Liver (tissue), 9 donors: ENCODE measurements around the gene RASGRF2. TPM values are rescaled to one million over a fixed set of nuclear protein-coding genes. Genes with fewer than 3 reads are reported as not detected.

Source experiments
- DNase-seq: peaks from one replicate; pipeline ENCODE4 v3.0.0-alpha.2; 2017; ENCODE audit warnings: low spot score
- H3K27ac ChIP-seq, 2 donors: one replicate each; pipeline ENCODE4 v1.7.0; 2013; ENCODE audit warnings: inconsistent platforms in 2 of 2, low read length in 2 of 2, control low read depth in 1 of 2, low read depth in 1 of 2, mild to moderate bottlenecking in 1 of 2
- H3K27me3 ChIP-seq, 4 donors: one replicate each; pipeline versions ENCODE4 v1.6.1 to v1.7.0; 2013; ENCODE audit warnings: low read length in 3 of 4, inconsistent platforms in 1 of 4, mild to moderate bottlenecking in 1 of 4, moderate library complexity in 1 of 4; ENCODE audit not compliant: control insufficient read depth in 4 of 4, insufficient read depth in 4 of 4
- H3K36me3 ChIP-seq, 4 donors: one replicate each; pipeline versions ENCODE4 v1.6.1 to v1.7.0; 2013; ENCODE audit warnings: low read length in 3 of 4, mild to moderate bottlenecking in 3 of 4, low read depth in 1 of 4, moderate library complexity in 1 of 4; ENCODE audit not compliant: control insufficient read depth in 4 of 4, insufficient read depth in 3 of 4
- H3K4me1 ChIP-seq, 4 donors: one replicate each; pipeline versions ENCODE4 v1.6.1 to v1.7.0; 2013; ENCODE audit warnings: low read length in 3 of 4, mild to moderate bottlenecking in 3 of 4, moderate library complexity in 1 of 4; ENCODE audit not compliant: control insufficient read depth in 4 of 4, insufficient read depth in 4 of 4
- H3K4me3 ChIP-seq, 3 donors: one replicate each; pipeline versions ENCODE4 v1.6.1 to v1.7.0; 2013; ENCODE audit warnings: low read length in 3 of 3, control low read depth in 1 of 3, low read depth in 1 of 3, mild to moderate bottlenecking in 1 of 3
- H3K9ac ChIP-seq, 2 donors: one replicate each; pipeline ENCODE4 v1.7.0; 2013; ENCODE audit warnings: low read length in 2 of 2, mild to moderate bottlenecking in 2 of 2, moderate library complexity in 2 of 2, control low read depth in 1 of 2, low read depth in 1 of 2
- H3K9me3 ChIP-seq, 4 donors: one replicate each; pipeline versions ENCODE4 v1.6.1 to v1.7.0; 2013; ENCODE audit warnings: low read length in 3 of 4; ENCODE audit not compliant: control insufficient read depth in 4 of 4
- FOXA1 ChIP-seq: IDR thresholded peaks from 2 replicates; pipeline ENCODE4 v1.6.1; 2016; ENCODE audit warnings: antibody characterized with exemption
- HNF4G ChIP-seq: IDR thresholded peaks from 2 replicates; pipeline ENCODE4 v1.6.1; 2016; ENCODE audit warnings: antibody characterized with exemption
- JUND ChIP-seq, 2 donors: IDR thresholded peaks; 2 replicates each; pipeline ENCODE4 v1.6.1; 2016; ENCODE audit warnings: antibody characterized with exemption in 2 of 2
- NR2F2 ChIP-seq: IDR thresholded peaks from 2 replicates; pipeline ENCODE4 v1.6.1; 2016; ENCODE audit warnings: antibody characterized with exemption
- RXRA ChIP-seq, 2 donors: IDR thresholded peaks; 2 replicates each; pipeline ENCODE4 v1.6.1; 2017 to 2018; ENCODE audit warnings: antibody characterized with exemption in 2 of 2, mild to moderate bottlenecking in 1 of 2
- SP1 ChIP-seq: IDR thresholded peaks from 2 replicates; pipeline ENCODE4 v1.6.1; 2018; ENCODE audit warnings: antibody characterized with exemption, mild to moderate bottlenecking
- YY1 ChIP-seq: IDR thresholded peaks from 2 replicates; pipeline ENCODE4 v1.6.1; 2016; ENCODE audit warnings: antibody characterized with exemption, mild to moderate bottlenecking
- WGBS: extraction: QIAGEN DNeasy Blood & Tissue Kit; methylation state at CpG from one replicate; pipeline ENCODE4 v1.1.7; 2013; 5-methylcytosine and 5-hydroxymethylcytosine counted together
- polyA plus RNA-seq, 2 donors: library from polyadenylated mRNA; stranded (reverse) in 1 of 2; unstranded in 1 of 2; fragments of 200-250 nt in 1 of 2; fragments of >200 nt in 1 of 2; fragmentation: Nextera tagmentation in 1 of 2; extraction: Ambion mirVana in 1 of 2; gene quantifications; one replicate each; pipeline versions ENCODE4 v1.2.1 to v1.2.3, GENCODE V29; 2013 to 2015
- total RNA-seq, 2 donors: library from RNA; depleted of rRNA; stranded (reverse); fragments of >200 nt; gene quantifications; one replicate each; pipeline ENCODE4 v1.2.3, GENCODE V29; 2014
- TF ChIP-seq, protein P1 (sequence below): IDR thresholded peaks from 2 replicates; pipeline ENCODE4 v1.6.1; 2016; ENCODE audit warnings: antibody characterized with exemption
- TF ChIP-seq, protein P2 (sequence below): IDR thresholded peaks from 2 replicates; pipeline ENCODE4 v1.6.1; 2016; ENCODE audit warnings: antibody characterized with exemption
- TF ChIP-seq, protein P3 (sequence below): fragments of 150-350 bp; IDR thresholded peaks from 2 replicates; pipeline ENCODE4 v1.5.1; 2017; ENCODE audit warnings: improper control_type of control experiment, low read depth, low read length; ENCODE audit not compliant: missing input control
- TF ChIP-seq, protein P4 (sequence below): IDR thresholded peaks from 2 replicates; pipeline ENCODE4 v1.6.1; 2016; ENCODE audit warnings: antibody characterized with exemption, mild to moderate bottlenecking
- donor health status: healthy.
- donor health status: healthy.
- donor health status: healthy.
- donor health status: healthy.
- donor health status: healthy.

RASGRF2 gene
- total and polyA plus RNA-seq, 4 donors: 0.12 to 3.3 (median 0.23) TPM

DNA sequence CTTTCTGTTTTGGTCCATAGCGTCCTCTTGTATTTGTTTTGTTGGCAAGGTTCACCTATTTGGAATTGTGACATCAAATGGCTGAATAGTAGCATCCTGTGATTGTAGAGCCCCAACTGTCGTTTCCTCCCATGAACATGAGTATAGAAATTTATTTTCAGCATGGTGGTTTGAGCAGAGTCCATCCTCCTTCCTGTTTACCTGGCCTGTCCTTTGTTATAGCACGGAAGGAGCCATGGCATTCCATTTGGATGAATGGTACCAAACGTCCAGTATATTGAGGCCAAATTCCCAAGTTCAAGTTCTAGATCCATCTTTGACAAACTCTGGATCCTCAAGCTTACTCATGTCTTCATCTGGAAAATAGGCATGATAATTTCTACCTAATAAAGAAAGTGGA lies 16.8 kb downstream of the RASGRF2 start:
- H3K27ac ChIP-seq: no peak overlapping the region

DNA sequence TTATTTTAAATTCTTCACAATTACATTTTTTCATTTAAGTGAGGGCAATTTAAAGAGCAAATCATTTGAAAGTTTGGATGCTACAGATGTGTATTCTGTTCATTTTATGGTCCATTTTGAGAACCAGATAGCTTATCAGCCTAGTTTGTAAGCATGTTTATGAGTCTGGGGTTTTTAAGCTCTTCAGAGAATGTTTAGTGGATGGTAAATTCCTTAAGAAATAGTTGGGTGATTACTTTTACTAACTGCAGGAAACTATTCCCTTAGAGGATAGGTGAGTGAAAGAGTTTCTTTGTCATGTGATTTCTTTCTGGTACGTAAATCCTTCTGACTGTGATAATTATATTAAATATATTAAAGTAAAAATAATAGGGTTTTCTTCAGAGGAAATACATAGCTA lies 17.6 kb downstream of the RASGRF2 start:
- H3K9ac ChIP-seq: no peak overlapping the region
- no peak overlapping the region for H3K4me3 ChIP-seq
- H3K36me3 ChIP-seq: no peaks in the 10 kb centered on the region
- H3K27me3 ChIP-seq: no peaks in the 10 kb centered on the region
- no peak for DNase-seq
- no peak overlapping the region for H3K27ac ChIP-seq
- TF ChIP-seq SP1: no peak
- TF ChIP-seq FOXA1: no peak
- no peak for TF ChIP-seq NR2F2
- no peak for TF ChIP-seq HNF4G
- TF ChIP-seq, protein P1, sequence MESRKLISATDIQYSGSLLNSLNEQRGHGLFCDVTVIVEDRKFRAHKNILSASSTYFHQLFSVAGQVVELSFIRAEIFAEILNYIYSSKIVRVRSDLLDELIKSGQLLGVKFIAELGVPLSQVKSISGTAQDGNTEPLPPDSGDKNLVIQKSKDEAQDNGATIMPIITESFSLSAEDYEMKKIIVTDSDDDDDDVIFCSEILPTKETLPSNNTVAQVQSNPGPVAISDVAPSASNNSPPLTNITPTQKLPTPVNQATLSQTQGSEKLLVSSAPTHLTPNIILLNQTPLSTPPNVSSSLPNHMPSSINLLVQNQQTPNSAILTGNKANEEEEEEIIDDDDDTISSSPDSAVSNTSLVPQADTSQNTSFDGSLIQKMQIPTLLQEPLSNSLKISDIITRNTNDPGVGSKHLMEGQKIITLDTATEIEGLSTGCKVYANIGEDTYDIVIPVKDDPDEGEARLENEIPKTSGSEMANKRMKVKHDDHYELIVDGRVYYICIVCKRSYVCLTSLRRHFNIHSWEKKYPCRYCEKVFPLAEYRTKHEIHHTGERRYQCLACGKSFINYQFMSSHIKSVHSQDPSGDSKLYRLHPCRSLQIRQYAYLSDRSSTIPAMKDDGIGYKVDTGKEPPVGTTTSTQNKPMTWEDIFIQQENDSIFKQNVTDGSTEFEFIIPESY: no peak
- TF ChIP-seq YY1: no peak
- TF ChIP-seq, protein P2, sequence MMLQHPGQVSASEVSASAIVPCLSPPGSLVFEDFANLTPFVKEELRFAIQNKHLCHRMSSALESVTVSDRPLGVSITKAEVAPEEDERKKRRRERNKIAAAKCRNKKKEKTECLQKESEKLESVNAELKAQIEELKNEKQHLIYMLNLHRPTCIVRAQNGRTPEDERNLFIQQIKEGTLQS: no peak
- TF ChIP-seq, protein P3, sequence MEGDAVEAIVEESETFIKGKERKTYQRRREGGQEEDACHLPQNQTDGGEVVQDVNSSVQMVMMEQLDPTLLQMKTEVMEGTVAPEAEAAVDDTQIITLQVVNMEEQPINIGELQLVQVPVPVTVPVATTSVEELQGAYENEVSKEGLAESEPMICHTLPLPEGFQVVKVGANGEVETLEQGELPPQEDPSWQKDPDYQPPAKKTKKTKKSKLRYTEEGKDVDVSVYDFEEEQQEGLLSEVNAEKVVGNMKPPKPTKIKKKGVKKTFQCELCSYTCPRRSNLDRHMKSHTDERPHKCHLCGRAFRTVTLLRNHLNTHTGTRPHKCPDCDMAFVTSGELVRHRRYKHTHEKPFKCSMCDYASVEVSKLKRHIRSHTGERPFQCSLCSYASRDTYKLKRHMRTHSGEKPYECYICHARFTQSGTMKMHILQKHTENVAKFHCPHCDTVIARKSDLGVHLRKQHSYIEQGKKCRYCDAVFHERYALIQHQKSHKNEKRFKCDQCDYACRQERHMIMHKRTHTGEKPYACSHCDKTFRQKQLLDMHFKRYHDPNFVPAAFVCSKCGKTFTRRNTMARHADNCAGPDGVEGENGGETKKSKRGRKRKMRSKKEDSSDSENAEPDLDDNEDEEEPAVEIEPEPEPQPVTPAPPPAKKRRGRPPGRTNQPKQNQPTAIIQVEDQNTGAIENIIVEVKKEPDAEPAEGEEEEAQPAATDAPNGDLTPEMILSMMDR: no peak
- 94% methylated on average over 1 of the region's 1 CpG for WGBS
- no peaks in the 10 kb centered on the region for H3K4me1 ChIP-seq
- H3K9me3 ChIP-seq: no peaks in the 10 kb centered on the region

More for the DNA sequence above, 16.8 kb downstream of the RASGRF2 start:
- Histone ChIP-seq H3K36me3 (no peaks in the 10 kb centered on the region), H3K9me3 (no peaks in the 10 kb centered on the region), H3K9ac (no peak overlapping the region), H3K4me3 (no peak overlapping the region), H3K4me1 (no peaks in the 10 kb centered on the region), H3K27me3 (no peaks in the 10 kb centered on the region)
- 77% methylated on average over 4 of the region's 4 CpGs for WGBS
- no peak for DNase-seq
- TF ChIP-seq JUND (IDR thresholded peaks at IDR 0.05): no peak
- TF ChIP-seq, protein P2: no peak
- TF ChIP-seq RXRA (IDR thresholded peaks at IDR 0.05): no peak
- TF ChIP-seq YY1: no peak
- TF ChIP-seq NR2F2: no peak

DNA sequence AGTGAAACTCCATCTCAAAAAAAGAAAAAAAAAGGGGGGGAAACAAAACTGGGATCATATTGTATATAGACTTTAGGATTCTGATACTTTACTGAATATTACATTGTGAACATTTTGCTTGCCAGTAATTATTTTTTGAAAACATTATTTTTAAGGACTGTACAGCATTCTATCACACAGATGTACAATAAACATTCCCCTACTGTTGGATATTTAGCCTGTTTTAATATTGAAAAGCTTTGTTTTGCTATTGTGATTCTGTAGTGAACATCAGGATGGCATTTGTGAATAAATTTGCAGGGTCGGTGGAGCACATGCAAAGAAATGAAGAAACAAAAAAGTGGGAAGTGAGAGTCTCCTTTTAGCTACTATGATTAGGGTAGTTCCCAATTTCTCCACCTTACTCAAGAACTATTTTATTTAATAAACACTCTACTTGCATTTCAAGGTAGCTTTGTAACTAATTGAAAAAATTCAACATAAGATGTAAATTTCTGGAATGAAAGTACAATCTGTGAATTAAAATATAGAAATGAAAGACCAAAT lies 18.7 kb downstream of the RASGRF2 start:
- no peak overlapping the region for H3K4me3 ChIP-seq
- H3K4me1 ChIP-seq: no peaks in the 10 kb centered on the region
- no peak overlapping the region for H3K9ac ChIP-seq
- no peak overlapping the region for H3K27ac ChIP-seq
- H3K9me3 ChIP-seq: no peaks in the 10 kb centered on the region
- no peaks in the 10 kb centered on the region for H3K27me3 ChIP-seq
- no peak for DNase-seq
- TF ChIP-seq, protein P4, sequence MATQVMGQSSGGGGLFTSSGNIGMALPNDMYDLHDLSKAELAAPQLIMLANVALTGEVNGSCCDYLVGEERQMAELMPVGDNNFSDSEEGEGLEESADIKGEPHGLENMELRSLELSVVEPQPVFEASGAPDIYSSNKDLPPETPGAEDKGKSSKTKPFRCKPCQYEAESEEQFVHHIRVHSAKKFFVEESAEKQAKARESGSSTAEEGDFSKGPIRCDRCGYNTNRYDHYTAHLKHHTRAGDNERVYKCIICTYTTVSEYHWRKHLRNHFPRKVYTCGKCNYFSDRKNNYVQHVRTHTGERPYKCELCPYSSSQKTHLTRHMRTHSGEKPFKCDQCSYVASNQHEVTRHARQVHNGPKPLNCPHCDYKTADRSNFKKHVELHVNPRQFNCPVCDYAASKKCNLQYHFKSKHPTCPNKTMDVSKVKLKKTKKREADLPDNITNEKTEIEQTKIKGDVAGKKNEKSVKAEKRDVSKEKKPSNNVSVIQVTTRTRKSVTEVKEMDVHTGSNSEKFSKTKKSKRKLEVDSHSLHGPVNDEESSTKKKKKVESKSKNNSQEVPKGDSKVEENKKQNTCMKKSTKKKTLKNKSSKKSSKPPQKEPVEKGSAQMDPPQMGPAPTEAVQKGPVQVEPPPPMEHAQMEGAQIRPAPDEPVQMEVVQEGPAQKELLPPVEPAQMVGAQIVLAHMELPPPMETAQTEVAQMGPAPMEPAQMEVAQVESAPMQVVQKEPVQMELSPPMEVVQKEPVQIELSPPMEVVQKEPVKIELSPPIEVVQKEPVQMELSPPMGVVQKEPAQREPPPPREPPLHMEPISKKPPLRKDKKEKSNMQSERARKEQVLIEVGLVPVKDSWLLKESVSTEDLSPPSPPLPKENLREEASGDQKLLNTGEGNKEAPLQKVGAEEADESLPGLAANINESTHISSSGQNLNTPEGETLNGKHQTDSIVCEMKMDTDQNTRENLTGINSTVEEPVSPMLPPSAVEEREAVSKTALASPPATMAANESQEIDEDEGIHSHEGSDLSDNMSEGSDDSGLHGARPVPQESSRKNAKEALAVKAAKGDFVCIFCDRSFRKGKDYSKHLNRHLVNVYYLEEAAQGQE: no peak
- WGBS: 80% methylated on average over 1 of the region's 1 CpG
- H3K36me3 ChIP-seq: no peaks in the 10 kb centered on the region
